GM12874 (cell line): Measurements from ENCODE around the gene GCAT.

Source experiments
- TF ChIP-seq, protein P1 (sequence below): IDR thresholded peaks from 2 replicates; pipeline ENCODE4 v1.5.1; 2011; ENCODE audit warnings: low read depth, mild to moderate bottlenecking, control low read depth, low read length, moderate library complexity; ENCODE audit not compliant: insufficient read depth

Gene GCAT

DNA sequence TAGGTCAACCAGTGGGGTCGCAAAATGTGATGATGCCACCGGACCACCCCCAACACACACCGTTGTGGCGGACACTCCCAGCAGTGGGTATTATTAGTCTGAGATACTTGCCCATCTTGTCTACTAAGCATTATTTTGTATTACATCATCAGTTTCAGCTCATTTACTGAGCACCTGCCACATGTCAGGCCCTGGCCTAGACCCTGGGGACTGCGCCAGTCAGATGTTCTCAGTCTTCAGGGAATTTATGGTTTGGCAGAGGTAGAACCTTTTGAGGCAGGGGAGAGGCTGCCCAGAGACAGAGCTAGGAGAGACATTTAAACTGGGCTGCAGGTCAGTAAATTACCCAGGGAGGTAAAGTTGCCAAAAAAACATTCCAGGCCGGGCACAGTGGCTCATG lies 43.1 kb upstream of the GCAT start:
- TF ChIP-seq, protein P1, sequence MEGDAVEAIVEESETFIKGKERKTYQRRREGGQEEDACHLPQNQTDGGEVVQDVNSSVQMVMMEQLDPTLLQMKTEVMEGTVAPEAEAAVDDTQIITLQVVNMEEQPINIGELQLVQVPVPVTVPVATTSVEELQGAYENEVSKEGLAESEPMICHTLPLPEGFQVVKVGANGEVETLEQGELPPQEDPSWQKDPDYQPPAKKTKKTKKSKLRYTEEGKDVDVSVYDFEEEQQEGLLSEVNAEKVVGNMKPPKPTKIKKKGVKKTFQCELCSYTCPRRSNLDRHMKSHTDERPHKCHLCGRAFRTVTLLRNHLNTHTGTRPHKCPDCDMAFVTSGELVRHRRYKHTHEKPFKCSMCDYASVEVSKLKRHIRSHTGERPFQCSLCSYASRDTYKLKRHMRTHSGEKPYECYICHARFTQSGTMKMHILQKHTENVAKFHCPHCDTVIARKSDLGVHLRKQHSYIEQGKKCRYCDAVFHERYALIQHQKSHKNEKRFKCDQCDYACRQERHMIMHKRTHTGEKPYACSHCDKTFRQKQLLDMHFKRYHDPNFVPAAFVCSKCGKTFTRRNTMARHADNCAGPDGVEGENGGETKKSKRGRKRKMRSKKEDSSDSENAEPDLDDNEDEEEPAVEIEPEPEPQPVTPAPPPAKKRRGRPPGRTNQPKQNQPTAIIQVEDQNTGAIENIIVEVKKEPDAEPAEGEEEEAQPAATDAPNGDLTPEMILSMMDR: no peak

DNA sequence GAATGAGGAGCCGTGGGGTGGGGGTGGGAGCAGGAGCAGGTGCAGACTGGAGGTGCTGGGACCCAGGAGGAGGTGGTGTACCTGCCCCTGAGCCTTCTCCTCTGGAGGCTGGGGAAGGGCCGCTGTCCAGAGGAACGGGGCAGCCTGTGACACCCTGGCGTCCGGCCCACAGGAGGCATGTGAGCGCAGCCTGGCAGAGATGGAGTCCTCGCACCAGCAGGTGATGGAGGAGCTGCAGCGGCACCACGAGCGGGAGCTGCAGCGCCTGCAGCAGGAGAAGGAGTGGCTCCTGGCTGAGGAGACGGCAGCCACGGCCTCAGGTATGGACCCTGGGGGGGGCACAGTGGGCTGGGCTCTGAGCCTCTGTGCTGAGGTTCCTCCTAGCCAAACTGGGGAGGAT lies 42.2 kb upstream of the GCAT start:
- TF ChIP-seq, protein P1: no peak

DNA sequence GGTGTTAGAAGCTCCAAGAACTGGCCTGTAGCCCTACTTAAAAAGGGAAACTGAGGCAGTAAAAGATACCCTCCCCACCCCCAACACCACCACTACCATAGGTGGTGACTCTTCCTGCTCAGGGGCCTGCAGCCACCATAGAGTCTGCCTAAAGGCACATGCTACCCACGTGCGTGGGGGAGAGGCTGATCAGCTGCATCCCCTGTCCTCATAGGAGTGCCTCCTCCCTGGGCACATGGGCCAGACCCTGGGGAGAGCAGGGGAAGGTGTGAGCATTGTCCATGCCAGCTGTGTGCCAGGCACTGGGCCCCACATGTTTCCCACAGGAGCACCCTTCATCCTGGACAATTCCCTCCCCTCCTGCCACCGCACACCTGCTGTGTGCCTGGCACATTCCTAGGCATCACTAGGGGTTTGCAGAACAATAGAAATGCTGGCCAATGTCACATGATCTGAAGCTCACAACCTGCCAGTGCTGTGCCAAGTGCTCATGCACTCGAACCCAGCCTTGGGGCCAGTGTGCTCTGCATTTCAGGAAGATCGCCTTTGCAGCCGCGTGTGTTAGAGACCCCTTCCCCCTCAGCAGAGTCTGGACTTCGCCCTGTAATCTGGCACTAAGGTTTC lies 41.7 kb upstream of the GCAT start:
- TF ChIP-seq, protein P1: no peak

DNA sequence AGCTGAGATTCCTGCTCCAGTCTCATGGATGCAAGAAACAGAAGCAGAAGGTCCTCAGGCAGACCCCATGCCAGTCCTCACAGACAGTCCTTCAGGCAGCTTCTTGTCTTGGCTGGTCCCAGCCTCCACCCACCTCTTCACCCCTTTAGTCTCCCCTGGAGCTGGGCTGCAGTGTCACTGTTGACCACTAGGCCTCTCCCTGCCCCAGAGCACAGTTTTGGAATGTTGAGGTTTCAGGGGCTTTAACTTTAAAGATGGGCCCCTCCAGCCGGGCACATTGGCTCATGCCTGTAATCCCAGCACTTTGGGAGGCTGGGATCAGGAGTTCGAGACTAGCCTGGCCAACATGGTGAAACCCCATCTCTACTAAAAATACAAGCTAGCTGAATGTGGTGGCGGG lies 39.5 kb upstream of the GCAT start:
- TF ChIP-seq, protein P1: peak; percentile 49; the same call in 1 of the 2 replicates

DNA sequence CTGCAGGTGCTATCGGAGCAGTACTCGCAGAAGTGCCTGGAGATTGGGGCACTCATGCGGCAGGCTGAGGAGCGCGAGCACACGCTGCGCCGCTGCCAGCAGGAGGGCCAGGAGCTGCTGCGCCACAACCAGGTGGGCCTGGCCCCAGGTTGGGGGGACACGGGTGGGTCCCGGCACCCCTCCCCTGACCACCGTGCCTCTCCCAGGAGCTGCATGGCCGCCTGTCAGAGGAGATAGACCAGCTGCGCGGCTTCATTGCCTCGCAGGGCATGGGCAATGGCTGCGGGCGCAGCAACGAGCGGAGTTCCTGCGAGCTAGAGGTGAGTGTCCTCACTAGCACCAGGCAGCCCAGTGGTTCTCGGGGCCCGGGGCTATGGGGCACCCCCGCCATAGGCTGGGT lies 38.7 kb upstream of the GCAT start:
- TF ChIP-seq, protein P1: no peak

DNA sequence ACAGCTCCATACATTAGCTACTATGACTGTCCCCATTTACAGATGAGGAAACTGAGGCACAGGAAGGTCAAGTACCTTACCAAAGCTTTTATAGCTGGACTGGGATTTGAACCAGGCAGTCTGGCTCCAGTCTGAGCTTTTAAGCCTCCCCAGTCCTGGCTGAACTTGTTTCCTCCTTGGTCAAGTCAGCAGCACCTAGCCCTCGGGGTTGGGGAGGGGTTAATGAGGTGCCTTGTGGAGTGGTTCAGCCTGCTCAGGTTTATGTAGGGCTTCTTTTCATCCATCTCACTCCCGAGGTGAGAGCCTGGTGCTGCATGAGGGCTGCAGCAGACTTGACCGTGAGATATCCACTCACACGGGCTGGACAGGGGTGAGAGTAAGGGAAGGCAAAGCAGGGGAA lies 36.7 kb upstream of the GCAT start:
- TF ChIP-seq, protein P1: no peak

DNA sequence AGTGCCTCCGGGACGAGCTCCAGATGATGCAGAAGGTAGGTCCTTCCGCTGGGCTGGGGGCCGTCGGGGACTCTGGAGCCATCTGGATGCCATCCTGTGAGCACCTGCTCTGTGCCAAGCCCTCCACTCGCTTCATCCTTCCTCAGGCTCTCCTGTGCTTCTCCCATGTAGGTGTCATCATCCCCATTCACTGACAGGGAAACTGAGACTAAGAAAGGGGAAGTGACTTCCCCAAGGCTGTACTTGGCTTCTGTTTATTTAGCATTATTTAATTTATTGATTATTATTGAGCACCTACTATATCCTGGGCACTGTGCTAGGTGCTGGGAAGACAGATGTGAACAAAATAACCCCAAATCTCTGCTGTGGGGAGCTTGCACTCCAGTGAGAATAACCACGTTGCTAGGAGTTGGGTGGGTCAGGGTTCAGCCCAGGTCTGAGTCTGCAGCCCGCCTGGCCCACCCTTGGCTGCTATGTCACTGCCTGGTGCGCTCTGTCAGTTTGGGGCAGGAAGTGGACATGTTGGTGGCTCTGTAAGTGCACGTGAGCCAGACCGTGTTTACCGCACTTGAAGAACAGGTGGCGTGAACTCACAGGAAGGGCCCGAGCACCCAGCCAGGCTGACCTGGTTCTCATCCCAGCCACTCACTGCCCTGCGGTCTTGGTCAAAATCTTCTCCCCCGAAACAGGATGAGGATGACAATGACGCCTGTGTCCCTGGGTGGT lies 35.9 kb upstream of the GCAT start:
- TF ChIP-seq, protein P1: no peak
